Natural killer cell (primary cell): Measurements from ENCODE around the gene SLC12A5. TPM values are rescaled to one million over a fixed set of nuclear protein-coding genes. Genes with fewer than 3 reads are reported as not detected.
"Not testable (repeated sequence)": the region's sequence is repeated elsewhere in the genome, so short reads cannot be mapped to it uniquely, and the experiment has no call there.

Experiments used
- ATAC-seq, 3 donors: fragments of 150-1000 bp in 2 of 3; fragments of 200-7000 bp in 1 of 3; cut with Tn5 transposase; 1 replicate in 1 of 3; 2 replicates in 2 of 3; pipeline ENCODE4 v1.10.0; 2021; ENCODE audit warnings: mild to moderate bottlenecking in 2 of 3, moderate library complexity in 2 of 3
- DNase-seq, 2 donors: peaks; one replicate each; pipeline versions ENCODE4 v3.0.0 to v3.0.0-alpha.2; 2013 to 2021; ENCODE audit warnings: mixed read lengths in 1 of 2
- H3K27ac ChIP-seq: one replicate; pipeline ENCODE4 v1.5.1; 2013; ENCODE audit warnings: mild to moderate bottlenecking, low read length
- H3K27me3 ChIP-seq: one replicate; pipeline ENCODE4 v1.6.1; 2013; ENCODE audit warnings: low read length; ENCODE audit not compliant: control insufficient read depth, insufficient read depth
- H3K36me3 ChIP-seq: one replicate; pipeline ENCODE4 v1.6.1; 2013; ENCODE audit warnings: low read length; ENCODE audit not compliant: control insufficient read depth, insufficient read depth
- H3K4me1 ChIP-seq: one replicate; pipeline ENCODE4 v1.6.1; 2013; ENCODE audit warnings: low read length; ENCODE audit not compliant: control insufficient read depth, insufficient read depth
- H3K4me3 ChIP-seq: one replicate; pipeline ENCODE4 v1.5.1; 2013; ENCODE audit warnings: low read length
- H3K9me3 ChIP-seq: one replicate; pipeline ENCODE4 v1.6.1; 2013; ENCODE audit warnings: low read length; ENCODE audit not compliant: control insufficient read depth, insufficient read depth
- H3K27ac Mint-ChIP-seq, 2 donors: one replicate each; pipeline ENCODE4 v1.8.0; 2022; ENCODE audit warnings: mild to moderate bottlenecking in 2 of 2, mixed read lengths in 2 of 2, moderate library complexity in 1 of 2
- H3K27me3 Mint-ChIP-seq, 2 donors: one replicate each; pipeline ENCODE4 v1.8.0; 2022; ENCODE audit warnings: low read depth in 2 of 2, mixed read lengths in 2 of 2
- H3K36me3 Mint-ChIP-seq: one replicate; pipeline ENCODE4 v1.8.0; 2022; ENCODE audit warnings: mixed read lengths
- H3K4me1 Mint-ChIP-seq, 2 donors: one replicate each; pipeline ENCODE4 v1.8.0; 2022; ENCODE audit warnings: mixed read lengths in 2 of 2
- H3K4me3 Mint-ChIP-seq: one replicate; pipeline ENCODE4 v1.8.0; 2022; ENCODE audit warnings: mild to moderate bottlenecking, moderate library complexity, mixed read lengths
- H3K9me3 Mint-ChIP-seq, 2 donors: one replicate each; pipeline ENCODE4 v1.8.0; 2022; ENCODE audit warnings: mixed read lengths in 2 of 2
- WGBS: methylation state at CpG from one replicate; pipeline ENCODE4 v1.1.7; 2013; ENCODE audit warnings: missing lambda C conversion rate; ENCODE audit not compliant: insufficient coverage; 5-methylcytosine and 5-hydroxymethylcytosine counted together
- intact Hi-C: fragments of 100-400 bp; cut with micrococcal nuclease; formaldehyde crosslinking; loops from one replicate; pipeline ENCODE4 v1.14.2; 2022
- total RNA-seq, 4 donors: library from RNA; stranded (reverse); fragments of 120-200 nt in 1 of 4; gene quantifications; one replicate each; pipeline versions ENCODE4 v1.2.3 to v1.2.4, GENCODE V29; 2013 to 2022
- TF ChIP-seq, protein P1 (sequence below): fragments of 200-600 bp; IDR thresholded peaks from one replicate; pipeline ENCODE4 v1.8.0; 2022; ENCODE audit warnings: antibody characterized with exemption

Gene SLC12A5
- total RNA-seq, 3 donors from 2014 or later (not counting 1 experiment from before 2014, with no cell fraction given), result 0.85 TPM; not detected in 2

DNA sequence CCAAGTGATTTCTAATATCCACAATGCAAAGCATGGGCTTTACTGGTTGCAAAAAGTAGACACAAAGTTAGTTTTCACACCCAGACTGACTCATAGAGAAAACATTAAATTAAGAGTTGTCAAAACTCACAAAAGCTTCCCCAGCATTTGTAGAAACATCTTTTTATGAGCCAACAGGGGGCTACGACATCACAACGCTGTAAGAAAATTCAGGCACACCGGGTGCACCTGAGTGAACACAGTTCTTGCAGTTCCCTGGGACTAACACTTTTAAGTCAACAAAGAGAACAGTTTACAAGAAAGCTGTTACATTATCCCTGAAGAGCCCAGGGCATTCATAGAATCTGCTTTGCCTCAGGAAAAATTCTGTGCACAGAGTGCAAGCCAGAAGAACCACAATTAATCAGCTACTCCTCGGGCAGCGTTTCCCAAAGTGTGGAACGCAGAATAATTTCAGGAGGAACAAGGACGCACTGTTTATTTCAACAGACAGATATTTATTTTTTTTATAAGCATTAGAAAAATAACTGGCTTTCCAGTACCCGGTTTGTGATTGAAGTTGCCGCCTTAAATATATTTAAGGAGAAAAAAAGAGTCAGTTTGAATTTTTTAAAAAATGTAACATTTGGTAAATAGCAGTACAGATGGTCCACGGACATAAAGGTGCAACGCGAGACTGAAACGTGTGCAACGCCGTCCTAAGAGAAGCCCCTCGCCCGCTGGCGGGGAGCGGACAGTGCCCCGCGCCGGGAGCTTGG lies 59.6 kb downstream of the SLC12A5 start:
- no peaks in the 10 kb centered on the region for H3K27me3 Mint-ChIP-seq
- H3K27me3 ChIP-seq, result no peaks in the 10 kb centered on the region
- peak overlapping the region; percentile 66 for H3K4me3 ChIP-seq
- intact Hi-C loops, result loop anchor here (5.0 kb wide), 2 partner anchors 66 to 314 kb away; no protein-coding TSS in a partner anchor
- TF ChIP-seq, protein P1, sequence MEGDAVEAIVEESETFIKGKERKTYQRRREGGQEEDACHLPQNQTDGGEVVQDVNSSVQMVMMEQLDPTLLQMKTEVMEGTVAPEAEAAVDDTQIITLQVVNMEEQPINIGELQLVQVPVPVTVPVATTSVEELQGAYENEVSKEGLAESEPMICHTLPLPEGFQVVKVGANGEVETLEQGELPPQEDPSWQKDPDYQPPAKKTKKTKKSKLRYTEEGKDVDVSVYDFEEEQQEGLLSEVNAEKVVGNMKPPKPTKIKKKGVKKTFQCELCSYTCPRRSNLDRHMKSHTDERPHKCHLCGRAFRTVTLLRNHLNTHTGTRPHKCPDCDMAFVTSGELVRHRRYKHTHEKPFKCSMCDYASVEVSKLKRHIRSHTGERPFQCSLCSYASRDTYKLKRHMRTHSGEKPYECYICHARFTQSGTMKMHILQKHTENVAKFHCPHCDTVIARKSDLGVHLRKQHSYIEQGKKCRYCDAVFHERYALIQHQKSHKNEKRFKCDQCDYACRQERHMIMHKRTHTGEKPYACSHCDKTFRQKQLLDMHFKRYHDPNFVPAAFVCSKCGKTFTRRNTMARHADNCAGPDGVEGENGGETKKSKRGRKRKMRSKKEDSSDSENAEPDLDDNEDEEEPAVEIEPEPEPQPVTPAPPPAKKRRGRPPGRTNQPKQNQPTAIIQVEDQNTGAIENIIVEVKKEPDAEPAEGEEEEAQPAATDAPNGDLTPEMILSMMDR, result no peak
- H3K9me3 Mint-ChIP-seq, result no peaks in the 10 kb centered on the region
- peak overlapping the region; percentile 93 to 94 for H3K27ac Mint-ChIP-seq
- H3K4me1 Mint-ChIP-seq, result peaks cover 55 to 56% of the 10 kb centered on the region in 2 donors
- H3K36me3 Mint-ChIP-seq, result no peaks in the 10 kb centered on the region
- peak in 1 of 2 donors; percentile 28 for DNase-seq
- no peak for ATAC-seq
- WGBS, result 7% methylated on average over 20 of the region's 22 CpGs
- peak overlapping the region; percentile 71 for H3K27ac ChIP-seq
- no peaks in the 10 kb centered on the region for H3K36me3 ChIP-seq
- H3K4me1 ChIP-seq, result peaks cover 8% of the 10 kb centered on the region
- H3K9me3 ChIP-seq, result no peaks in the 10 kb centered on the region
- H3K4me3 Mint-ChIP-seq, result peak overlapping the region; percentile 90

DNA sequence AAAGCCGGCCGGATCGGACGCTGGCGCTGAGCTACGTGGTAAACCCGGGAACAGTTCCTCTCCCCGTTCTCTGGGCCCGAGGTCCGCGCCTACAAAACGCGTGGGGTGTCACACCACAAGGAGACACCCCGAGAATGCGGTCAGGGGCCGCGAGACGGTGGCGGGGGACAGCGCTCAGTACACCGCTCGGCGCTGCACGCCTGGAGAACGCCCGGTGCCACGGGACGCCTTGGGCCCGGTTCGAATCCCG lies 60.1 kb downstream of the SLC12A5 start:
- Mint-ChIP-seq H3K9me3 (no peaks in the 10 kb centered on the region), H3K4me1 (peaks cover 54 to 55% of the 10 kb centered on the region in 2 donors), H3K27me3 (no peaks in the 10 kb centered on the region), H3K27ac (peak overlapping the region; percentile 93 to 94), H3K4me3 (peak overlapping the region; percentile 90), H3K36me3 (no peaks in the 10 kb centered on the region)
- under 1% methylated on average over 31 of the region's 31 CpGs for WGBS
- no peaks in the 10 kb centered on the region for H3K27me3 ChIP-seq
- DNase-seq, result no peak
- no peaks in the 10 kb centered on the region for H3K36me3 ChIP-seq
- H3K4me1 ChIP-seq, result peaks cover 8% of the 10 kb centered on the region
- TF ChIP-seq, protein P1, result no peak
- ATAC-seq, result peak; percentile 27 to 47 (median 39)
- intact Hi-C loops, result loop anchor here (5.0 kb wide), 2 partner anchors 67 to 313 kb away; no protein-coding TSS in a partner anchor
- peak overlapping the region; percentile 71 for H3K27ac ChIP-seq
- H3K9me3 ChIP-seq, result no peaks in the 10 kb centered on the region
- H3K4me3 ChIP-seq, result peak overlapping the region; percentile 66

DNA sequence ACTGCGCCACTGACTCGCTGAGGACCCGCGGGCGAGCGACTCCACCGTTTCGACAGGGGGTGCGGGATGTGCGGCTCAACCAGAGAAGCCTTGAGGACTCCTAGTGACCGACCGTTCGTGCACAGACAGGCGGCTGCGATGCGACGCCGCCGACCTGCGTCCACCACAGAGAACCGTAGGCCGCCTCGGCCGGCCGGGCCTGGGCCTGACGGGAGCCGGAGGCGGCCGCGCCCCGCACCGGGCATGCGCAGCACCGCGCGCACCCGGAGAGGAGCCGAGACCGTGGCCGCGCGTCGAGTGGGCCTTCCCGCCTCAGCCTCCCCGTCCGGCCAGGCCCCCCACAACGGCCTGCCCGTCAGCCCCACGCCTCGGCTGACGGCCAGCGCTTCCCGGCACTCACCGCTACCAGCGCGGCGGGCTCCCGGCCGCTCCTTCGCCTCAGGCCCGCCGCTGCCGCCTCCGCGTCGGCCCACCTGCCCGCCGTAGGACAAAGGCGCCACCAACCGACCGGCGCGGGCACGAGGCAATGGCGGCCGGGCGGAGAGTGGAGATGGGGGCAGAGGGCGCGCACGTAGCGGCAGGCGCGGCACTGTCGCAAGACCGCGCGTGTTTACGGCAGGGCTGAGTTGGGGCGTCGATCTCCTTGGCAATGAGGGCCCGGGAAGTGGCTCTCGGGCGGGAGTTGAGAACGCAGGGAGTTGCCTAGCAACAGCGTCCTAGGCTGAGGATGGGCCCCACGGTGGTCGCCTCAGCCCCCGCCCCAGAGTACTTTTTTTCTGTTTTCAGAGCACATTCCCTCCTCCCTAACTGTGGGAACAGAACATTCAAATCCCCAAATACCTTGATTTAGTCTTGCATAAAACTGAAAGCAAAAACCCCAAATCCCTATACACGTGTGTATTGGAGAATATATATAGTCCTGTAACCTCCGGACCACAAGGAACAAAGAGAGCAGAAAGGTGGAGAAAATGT lies 60.7 kb downstream of the SLC12A5 start, which contains the start of gene NCOA5:
TSS of gene NCOA5 (minus strand) at position 546 of the 972 bp plus-strand sequence. CDS start 10,538 bp downstream, outside the sequence.
- Mint-ChIP-seq H3K9me3 (no peaks in the 10 kb centered on the region), H3K36me3 (no peaks in the 10 kb centered on the region), H3K27me3 (no peaks in the 10 kb centered on the region), H3K4me3 (peak within 1 kb of the TSS; percentile 90), H3K4me1 (peaks cover 48 to 49% of the 10 kb centered on the region in 2 donors), H3K27ac (peak within 1 kb of the TSS; percentile 93 to 94)
- H3K27me3 ChIP-seq, result no peaks in the 10 kb centered on the region
- peak within 1 kb of the TSS; percentile 71 for H3K27ac ChIP-seq
- peaks cover 8% of the 10 kb centered on the region for H3K4me1 ChIP-seq
- DNase-seq, result peak; percentile 91 to 95
- no peaks in the 10 kb centered on the region for H3K9me3 ChIP-seq
- intact Hi-C loops, result loop anchor here (1.0 to 5.0 kb wide), 3 partner anchors 67 to 313 kb away; partner anchors contain the start of genes DNTTIP1 and WFDC3
- H3K4me3 ChIP-seq, result peak within 1 kb of the TSS; percentile 66
- ATAC-seq, result peak; percentile 89 to 98 (median 91)
- WGBS, result under 1% methylated on average over 98 of the region's 100 CpGs
- TF ChIP-seq, protein P1, result no peak
- H3K36me3 ChIP-seq, result no peaks in the 10 kb centered on the region

DNA sequence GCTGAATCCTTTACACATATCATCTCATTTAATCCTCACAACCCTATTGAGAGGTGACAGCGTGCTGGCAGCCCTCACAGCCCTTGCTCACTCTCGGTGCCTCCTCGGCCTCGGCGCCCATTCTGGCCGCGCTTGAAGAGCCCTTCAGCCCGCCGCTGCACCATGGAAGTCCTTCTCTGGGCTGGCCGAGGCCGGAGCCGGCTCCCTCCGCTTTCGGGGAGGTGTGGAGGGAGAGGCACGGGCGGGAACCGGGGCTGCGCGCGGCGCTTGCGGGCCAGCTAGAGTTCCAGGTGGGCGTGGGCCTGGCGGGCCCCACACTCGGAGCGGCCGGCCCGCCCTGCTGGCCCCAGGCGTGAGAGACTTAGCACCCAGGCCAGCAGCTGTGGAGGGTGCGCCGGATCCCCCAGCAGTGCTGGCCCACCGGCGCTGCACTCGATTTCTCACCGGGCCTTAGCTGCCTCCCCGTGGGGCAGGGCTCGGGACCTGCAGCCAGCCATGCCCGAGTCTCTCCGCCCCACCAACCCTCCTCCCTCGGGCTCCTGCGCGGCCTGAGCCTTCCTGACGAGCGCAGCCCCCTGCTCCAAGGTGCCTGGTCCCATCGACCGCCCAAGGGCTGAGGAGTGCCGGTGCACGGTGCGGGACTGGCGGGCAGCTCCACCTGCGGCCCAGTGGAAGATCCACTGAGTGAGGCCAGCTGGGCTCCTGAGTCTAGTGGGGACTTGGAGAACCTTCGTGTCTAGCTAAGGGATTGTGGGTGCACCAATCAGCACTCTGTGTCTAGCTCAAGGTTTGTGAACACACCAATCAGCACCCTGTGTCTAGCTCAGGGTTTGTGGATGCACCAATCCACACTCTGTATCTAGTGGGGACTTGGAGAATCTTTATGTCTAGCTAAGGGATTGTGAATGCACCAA lies 62.9 kb downstream of the SLC12A5 start:
- intact Hi-C loops, H3K9me3 ChIP-seq, H3K27me3 ChIP-seq, DNase-seq, ATAC-seq, H3K9me3 Mint-ChIP-seq, H3K4me1 ChIP-seq, H3K36me3 Mint-ChIP-seq, H3K4me3 Mint-ChIP-seq, H3K4me3 ChIP-seq, H3K27ac Mint-ChIP-seq, H3K36me3 ChIP-seq, H3K27ac ChIP-seq, H3K27me3 Mint-ChIP-seq: not testable (repeated sequence)
- 95% methylated on average over 52 of the region's 52 CpGs for WGBS
- peaks cover 27 to 29% of the 10 kb centered on the region in 2 donors for H3K4me1 Mint-ChIP-seq
